HFFc6 (cell line): ENCODE data around the gene DNAAF8. TPM values are rescaled to one million over a fixed set of nuclear protein-coding genes. Genes with fewer than 3 reads are reported as not detected.

Experiments used
- DNase-seq: peaks from one replicate; pipeline ENCODE4 v3.0.0-alpha.2; 2018
- H3K27ac Mint-ChIP-seq: 2 replicates; pipeline ENCODE4 v1.8.0; 2020; ENCODE audit warnings: mild to moderate bottlenecking, mixed read lengths
- H3K27me3 Mint-ChIP-seq: 2 replicates; pipeline ENCODE4 v1.8.0; 2021; ENCODE audit warnings: mild to moderate bottlenecking, moderate library complexity, mixed read lengths; ENCODE audit not compliant: insufficient read depth
- H3K36me3 Mint-ChIP-seq: 2 replicates; pipeline ENCODE4 v1.8.0; 2021; ENCODE audit warnings: low read depth, mixed read lengths
- H3K4me1 Mint-ChIP-seq: 2 replicates; pipeline ENCODE4 v1.8.0; 2020; ENCODE audit warnings: low read depth, mixed read lengths
- H3K4me3 Mint-ChIP-seq: 2 replicates; pipeline ENCODE4 v1.8.0; 2020; ENCODE audit warnings: mild to moderate bottlenecking, moderate library complexity, mixed read lengths
- H3K9me3 Mint-ChIP-seq: 2 replicates; pipeline ENCODE4 v1.8.0; 2020; ENCODE audit warnings: mild to moderate bottlenecking, mixed read lengths
- CTCF ChIP-seq: fragments of 200-600 bp; sonication (generic); IDR thresholded peaks from 2 replicates; pipeline ENCODE4 v1.5.0; 2021; ENCODE audit warnings: antibody characterized with exemption, mild to moderate bottlenecking
- total RNA-seq, 6 experiments: library from RNA; stranded (reverse); fragmentation: NEBNext Ultra II Directional; extraction: Animal tissue kit (Norgen Biotek cat#: 25700); gene quantifications; 2 replicates in 1 of 6; 3 replicates in 5 of 6; pipeline ENCODE4 v1.2.3, GENCODE V29; 2021

Gene DNAAF8
- total RNA-seq, 6 experiments from 2014 or later: 1.1 to 2.8 (median 1.6) TPM

GRCh38 chr16:4788489-4788889 is 54.2 kb downstream of the DNAAF8 start:
- no peak overlapping the region for H3K27ac Mint-ChIP-seq
- no peaks in the 10 kb centered on the region for H3K4me1 Mint-ChIP-seq
- DNase-seq: no peak
- no peaks in the 10 kb centered on the region; the same call in 1 of the 2 replicates for H3K27me3 Mint-ChIP-seq
- no peak for TF ChIP-seq CTCF
- H3K9me3 Mint-ChIP-seq: no peaks in the 10 kb centered on the region
- H3K36me3 Mint-ChIP-seq: no peaks in the 10 kb centered on the region
- H3K4me3 Mint-ChIP-seq: no peak overlapping the region

DNA sequence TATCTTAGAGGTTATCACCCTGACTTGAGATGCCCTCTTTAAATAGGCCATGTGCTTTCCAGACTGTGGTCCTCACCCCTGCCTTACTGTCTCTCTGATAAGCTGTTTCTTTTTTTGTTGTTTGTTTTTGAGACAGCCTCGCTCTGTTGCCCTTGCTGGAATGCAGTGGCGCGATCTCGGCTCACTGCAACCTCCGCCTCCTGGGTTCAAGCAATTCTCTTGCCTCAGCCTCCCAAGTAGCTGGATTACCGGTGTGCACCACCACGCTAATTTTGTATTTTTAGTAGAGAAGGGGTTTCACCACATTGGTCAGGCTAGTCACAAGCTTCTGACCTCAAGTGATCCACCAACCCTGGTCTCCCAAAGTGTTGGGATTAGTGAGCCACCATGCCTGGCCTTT is 54.6 kb downstream of the DNAAF8 start:
- no peak overlapping the region for H3K27ac Mint-ChIP-seq
- no peaks in the 10 kb centered on the region for H3K4me1 Mint-ChIP-seq
- TF ChIP-seq CTCF: no peak
- no peaks in the 10 kb centered on the region; the same call in 1 of the 2 replicates for H3K27me3 Mint-ChIP-seq
- no peak overlapping the region for H3K4me3 Mint-ChIP-seq
- no peaks in the 10 kb centered on the region for H3K9me3 Mint-ChIP-seq
- DNase-seq: no peak
- H3K36me3 Mint-ChIP-seq: no peaks in the 10 kb centered on the region

DNA sequence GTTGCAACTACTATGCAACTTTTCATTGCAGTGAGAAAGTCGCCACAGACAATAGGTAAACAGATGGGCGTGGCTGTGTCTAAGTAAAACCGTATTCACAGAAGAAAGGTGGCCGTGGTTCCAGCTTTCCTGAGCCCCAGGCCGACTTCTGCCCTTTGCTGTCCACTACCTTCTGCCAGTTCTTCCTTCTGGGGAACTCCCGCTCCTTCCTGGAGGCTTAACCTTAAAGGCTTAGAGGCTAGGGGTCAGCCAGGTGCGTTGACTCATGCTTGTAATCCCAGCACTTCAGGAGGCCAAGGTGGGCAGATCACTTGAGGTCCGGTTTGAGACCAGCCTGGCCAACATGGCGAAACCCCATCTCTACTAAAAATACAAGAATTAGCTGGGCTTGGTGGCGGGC is 55.9 kb downstream of the DNAAF8 start:
- no peaks in the 10 kb centered on the region for H3K27me3 Mint-ChIP-seq
- H3K4me1 Mint-ChIP-seq: no peaks in the 10 kb centered on the region
- H3K9me3 Mint-ChIP-seq: no peaks in the 10 kb centered on the region
- no peaks in the 10 kb centered on the region for H3K36me3 Mint-ChIP-seq
- no peak for DNase-seq
- no peak overlapping the region for H3K4me3 Mint-ChIP-seq
- H3K27ac Mint-ChIP-seq: no peak overlapping the region
- TF ChIP-seq CTCF: no peak

- H3K4me3 Mint-ChIP-seq: no peak overlapping the region
- H3K27ac Mint-ChIP-seq: no peak overlapping the region
- no peaks in the 10 kb centered on the region for H3K36me3 Mint-ChIP-seq
- H3K27me3 Mint-ChIP-seq: no peaks in the 10 kb centered on the region
- H3K9me3 Mint-ChIP-seq: no peaks in the 10 kb centered on the region
- no peaks in the 10 kb centered on the region for H3K4me1 Mint-ChIP-seq
- TF ChIP-seq CTCF: no peak
- no peak for DNase-seq
Measured at GRCh38 chr16:4790871-4791270, 56.5 kb downstream of the DNAAF8 start.

DNA sequence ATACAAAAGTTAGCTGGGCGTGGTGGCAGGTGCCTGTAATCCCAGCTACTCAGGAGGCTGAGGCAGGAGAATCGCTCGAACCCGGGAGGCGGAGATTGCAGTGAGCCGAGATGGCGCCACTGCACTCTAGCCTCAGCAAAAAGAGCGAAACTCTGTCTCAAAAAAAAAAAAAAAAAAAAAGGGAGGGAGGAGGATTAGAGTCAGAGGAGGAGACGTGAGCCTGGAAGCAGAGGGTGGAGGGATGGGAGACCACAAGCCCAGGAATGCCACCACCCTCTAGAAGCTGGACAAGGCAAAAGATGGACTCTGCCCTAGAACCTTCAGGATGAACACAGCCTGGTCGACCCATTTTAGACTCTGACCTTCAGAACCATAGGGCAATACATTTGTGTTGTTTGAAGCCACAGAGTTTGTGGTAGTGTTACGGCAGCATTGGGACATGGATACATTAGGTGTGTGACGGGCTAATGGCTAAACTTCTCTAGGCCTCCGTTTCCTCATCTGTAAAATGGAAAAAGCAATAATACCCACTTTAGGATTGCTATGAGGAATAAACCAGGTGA is 58.7 kb downstream of the DNAAF8 start:
- no peak overlapping the region for H3K4me3 Mint-ChIP-seq
- no peak for DNase-seq

More for the DNA sequence above, 58.7 kb downstream of the DNAAF8 start:
- Mint-ChIP-seq H3K9me3 (no peaks in the 10 kb centered on the region), H3K36me3 (no peaks in the 10 kb centered on the region), H3K4me1 (no peaks in the 10 kb centered on the region), H3K27me3 (no peaks in the 10 kb centered on the region), H3K27ac (no peak overlapping the region)
- no peak for TF ChIP-seq CTCF
